Vagina (tissue), 2 donors: ENCODE results near the gene RAB8B. TPM values are rescaled to one million over a fixed set of nuclear protein-coding genes. Genes with fewer than 3 reads are reported as not detected.

Experiments
- DNase-seq, 2 donors: peaks; one replicate each; pipeline ENCODE4 v3.0.0-alpha.2; 2017; ENCODE audit errors: extremely low spot score in 2 of 2
- H3K27ac ChIP-seq: fragments of 200-600 bp; sonication (generic); one replicate; pipeline ENCODE4 v1.5.1; 2019
- H3K27me3 ChIP-seq: fragments of 200-600 bp; sonication (generic); one replicate; pipeline ENCODE4 v1.5.1; 2019
- H3K36me3 ChIP-seq, 2 donors: fragments of 200-600 bp; sonication (generic); one replicate each; pipeline ENCODE4 v1.5.1; 2017 to 2019
- H3K4me1 ChIP-seq: fragments of 200-600 bp; sonication (generic); one replicate; pipeline ENCODE4 v1.5.1; 2019
- H3K4me3 ChIP-seq, 2 donors: fragments of 200-600 bp; sonication (generic); 1 replicate in 1 of 2; 2 replicates in 1 of 2; pipeline ENCODE4 v1.5.1; 2016 to 2019
- H3K9me3 ChIP-seq: fragments of 200-600 bp; sonication (generic); one replicate; pipeline ENCODE4 v1.5.1; 2019
- CTCF ChIP-seq, 3 experiments: fragments of 450-650 bp in 2 of 3; fragments of 200-600 bp in 1 of 3; sonication (generic) in 1 of 3; IDR thresholded peaks; one replicate each; pipeline ENCODE4 v1.5.1; 2017 to 2019; ENCODE audit warnings: antibody characterized with exemption in 3 of 3, mild to moderate bottlenecking in 2 of 3, moderate library complexity in 2 of 3
- POLR2A ChIP-seq, 2 donors: fragments of 450-650 bp; IDR thresholded peaks; one replicate each; pipeline ENCODE4 v1.6.1; 2017; ENCODE audit warnings: antibody characterized with exemption in 2 of 2, mild to moderate bottlenecking in 2 of 2, moderate library complexity in 2 of 2
- POLR2AphosphoS5 ChIP-seq, 2 donors: sonication (generic); formaldehyde crosslinking; IDR thresholded peaks; one replicate each; pipeline ENCODE4 v1.9.0; 2017; ENCODE audit warnings: antibody characterized with exemption in 2 of 2, mild to moderate bottlenecking in 2 of 2, low read depth in 1 of 2; ENCODE audit not compliant: insufficient read depth in 1 of 2
- intact Hi-C: fragments of 100-400 bp; cut with DNase I; formaldehyde crosslinking; loops from one replicate; pipeline ENCODE4 v1.15.1; 2023
- total RNA-seq: library from RNA; depleted of rRNA; stranded (reverse); fragments of >200 nt; gene quantifications from one replicate; pipeline ENCODE4 v1.2.3, GENCODE V29; 2016

Gene RAB8B
- total RNA-seq, 1 donor from 2014 or later: 29.5 TPM

GRCh38 chr15:63192619-63193206, 3.3 kb downstream of the RAB8B start:
- intact Hi-C loops: loop anchor here (5.0 to 10.0 kb wide), 2 partner anchors 52 to 85 kb away; partner anchors contain the start of gene APH1B
- Histone ChIP-seq H3K4me1 (peaks cover 62% of the 10 kb centered on the region), H3K4me3 (no peak overlapping the region), H3K9me3 (no peaks in the 10 kb centered on the region), H3K27ac (no peak overlapping the region), H3K36me3 (no peaks in the 10 kb centered on the region), H3K27me3 (no peaks in the 10 kb centered on the region)
- DNase-seq: no peak
- TF ChIP-seq CTCF (IDR thresholded peaks at IDR 0.05) (no peak), POLR2AphosphoS5 (IDR thresholded peaks at IDR 0.05; ENCODE audit: insufficient read depth in 1 of 2, low read depth in 1 of 2) (no peak), POLR2A (IDR thresholded peaks at IDR 0.05) (no peak)

- peaks cover 77% of the 10 kb centered on the region for H3K4me1 ChIP-seq
- peak overlapping the region; percentile 28 for H3K27ac ChIP-seq
- H3K9me3 ChIP-seq: no peaks in the 10 kb centered on the region
- no peak for TF ChIP-seq CTCF (IDR thresholded peaks at IDR 0.05)
- no peak for TF ChIP-seq POLR2AphosphoS5 (IDR thresholded peaks at IDR 0.05; ENCODE audit: insufficient read depth in 1 of 2, low read depth in 1 of 2)
- TF ChIP-seq POLR2A (IDR thresholded peaks at IDR 0.05): no peak
- no peak for DNase-seq
- no peak overlapping the region for H3K4me3 ChIP-seq
- no peaks in the 10 kb centered on the region for H3K36me3 ChIP-seq
- no peaks in the 10 kb centered on the region for H3K27me3 ChIP-seq
- intact Hi-C loops: loop anchor here (5.0 to 10.0 kb wide), 2 partner anchors 50 to 83 kb away; partner anchors contain the start of gene APH1B
Observed at GRCh38 chr15:63194302-63194701, 4.9 kb downstream of the RAB8B start.

GRCh38 chr15:63194880-63195568, 5.6 kb downstream of the RAB8B start:
- no peaks in the 10 kb centered on the region for H3K27me3 ChIP-seq
- intact Hi-C loops: loop anchor here (5.0 to 10.0 kb wide), 2 partner anchors 50 to 82 kb away; partner anchors contain the start of gene APH1B
- H3K27ac ChIP-seq: peak overlapping the region; percentile 28
- H3K4me3 ChIP-seq: no peak overlapping the region
- no peaks in the 10 kb centered on the region for H3K9me3 ChIP-seq
- H3K4me1 ChIP-seq: peaks cover 76% of the 10 kb centered on the region
- TF ChIP-seq POLR2A (IDR thresholded peaks at IDR 0.05) (no peak), POLR2AphosphoS5 (IDR thresholded peaks at IDR 0.05; ENCODE audit: insufficient read depth in 1 of 2, low read depth in 1 of 2) (no peak), CTCF (IDR thresholded peaks at IDR 0.05) (no peak)
- no peaks in the 10 kb centered on the region for H3K36me3 ChIP-seq
- DNase-seq: no peak

GRCh38 chr15:63195569-63196015, 6.2 kb downstream of the RAB8B start:
- Histone ChIP-seq H3K4me3 (no peak overlapping the region), H3K4me1 (peaks cover 71% of the 10 kb centered on the region), H3K36me3 (no peaks in the 10 kb centered on the region), H3K9me3 (no peaks in the 10 kb centered on the region), H3K27ac (no peak overlapping the region), H3K27me3 (no peaks in the 10 kb centered on the region)
- intact Hi-C loops: loop anchor here (10.0 kb wide), 1 partner anchor 49 kb away; no protein-coding TSS in a partner anchor
- no peak for TF ChIP-seq CTCF (IDR thresholded peaks at IDR 0.05)
- no peak for TF ChIP-seq POLR2AphosphoS5 (IDR thresholded peaks at IDR 0.05; ENCODE audit: insufficient read depth in 1 of 2, low read depth in 1 of 2)
- no peak for TF ChIP-seq POLR2A (IDR thresholded peaks at IDR 0.05)
- no peak for DNase-seq

GRCh38 chr15:63196842-63197241, 7.4 kb downstream of the RAB8B start:
- Histone ChIP-seq H3K36me3 (no peaks in the 10 kb centered on the region), H3K27ac (no peak overlapping the region), H3K27me3 (no peaks in the 10 kb centered on the region), H3K9me3 (no peaks in the 10 kb centered on the region), H3K4me3 (no peak overlapping the region), H3K4me1 (peaks cover 59% of the 10 kb centered on the region)
- no peak for TF ChIP-seq CTCF (IDR thresholded peaks at IDR 0.05)
- no peak for TF ChIP-seq POLR2A (IDR thresholded peaks at IDR 0.05)
- no peak for TF ChIP-seq POLR2AphosphoS5 (IDR thresholded peaks at IDR 0.05; ENCODE audit: insufficient read depth in 1 of 2, low read depth in 1 of 2)
- DNase-seq: no peak
- intact Hi-C loops: loop anchor here (10.0 kb wide), 1 partner anchor 48 kb away; no protein-coding TSS in a partner anchor
